ENCODE data around the gene RAD51B.

The RAD51B gene

GRCh38 chr14:67999705-68000384 lies 180.3 kb downstream of the RAD51B start:
- Histone ChIP-seq H3K9me3 (ENCODE audit: control insufficient read depth, insufficient read depth, low read depth, low read length) (no peaks in the 10 kb centered on the region), H3K36me3 (ENCODE audit: control insufficient read depth in 2 of 2, insufficient read depth in 1 of 2, low read length in 2 of 2) (no peaks in the 10 kb centered on the region), H3K4me3 (ENCODE audit: low read depth, low read length) (no peak overlapping the region), H3K4me1 (ENCODE audit: control insufficient read depth, insufficient read depth, low read length) (peaks cover 16% of the 10 kb centered on the region), H3K27ac (ENCODE audit: extremely low read depth, low read depth, low read length) (no peak overlapping the region)
- TF ChIP-seq ZNF510 (tag by site-specific recombination; IDR thresholded peaks at IDR 0.05; ENCODE audit: insufficient replicate concordance) (no peak), PRDM6 (tag by site-specific recombination; IDR thresholded peaks at IDR 0.05) (peak; percentile 57; the same call in 1 of the 2 replicates), FEZF1 (tag by site-specific recombination; IDR thresholded peaks at IDR 0.05) (peak; percentile 40; the same call in 1 of the 2 replicates), ZNF248 (tag by site-specific recombination; IDR thresholded peaks at IDR 0.05) (no peak), PATZ1 (tag by site-specific recombination; IDR thresholded peaks at IDR 0.05) (no peak), OSR2 (tag by site-specific recombination; IDR thresholded peaks at IDR 0.05) (no peak)
- POLR2A ChIA-PET, result no interaction called here
- CTCF ChIA-PET, result interaction anchor here (1.2 kb wide), 1 partner anchor 15 kb away, joined by 4 read pairs; no protein-coding TSS in a partner anchor

- H3K27ac ChIP-seq (ENCODE audit: extremely low read depth, low read depth, low read length), result no peak overlapping the region
- peaks cover 16% of the 10 kb centered on the region for H3K4me1 ChIP-seq (ENCODE audit: control insufficient read depth, insufficient read depth, low read length)
- no peaks in the 10 kb centered on the region for H3K36me3 ChIP-seq (ENCODE audit: control insufficient read depth in 2 of 2, insufficient read depth in 1 of 2, low read length in 2 of 2)
- POLR2A ChIA-PET, result interaction anchor here (1.0 kb wide), 1 partner anchor 792 kb away, joined by 13 read pairs; the partner anchor contains the start of gene ZFP36L1
- H3K4me3 ChIP-seq (ENCODE audit: low read depth, low read length), result no peak overlapping the region
- no peaks in the 10 kb centered on the region for H3K9me3 ChIP-seq (ENCODE audit: control insufficient read depth, insufficient read depth, low read depth, low read length)
- CTCF ChIA-PET, result interaction anchor here (0.6 kb wide), 1 partner anchor 30 kb away, joined by 3 read pairs; no protein-coding TSS in a partner anchor
- TF ChIP-seq ZNF133 (tag by site-specific recombination; IDR thresholded peaks at IDR 0.05) (no peak), ZNF624 (tag by site-specific recombination; IDR thresholded peaks at IDR 0.05) (no peak), ZNF561 (tag by site-specific recombination; IDR thresholded peaks at IDR 0.05; ENCODE audit: borderline replicate concordance) (no peak), ZNF211 (tag by site-specific recombination; IDR thresholded peaks at IDR 0.05; ENCODE audit: low read depth) (no peak), TRIM28 (IDR thresholded peaks at IDR 0.05; ENCODE audit: borderline replicate concordance, low read length) (no peak), GLI4 (tag by site-specific recombination; IDR thresholded peaks at IDR 0.05) (no peak), ZNF571 (tag by site-specific recombination; IDR thresholded peaks at IDR 0.05) (no peak), ZSCAN16 (tag by site-specific recombination; IDR thresholded peaks at IDR 0.05) (no peak), PRDM2 (tag by site-specific recombination; IDR thresholded peaks at IDR 0.05; ENCODE audit: borderline replicate concordance) (no peak), ZNF391 (tag by site-specific recombination; IDR thresholded peaks at IDR 0.05; ENCODE audit: borderline replicate concordance, low read depth) (no peak), KLF1 (tag by site-specific recombination; IDR thresholded peaks at IDR 0.05) (no peak), ZSCAN4 (tag by site-specific recombination; IDR thresholded peaks at IDR 0.05) (no peak), ZNF362 (tag by site-specific recombination; IDR thresholded peaks at IDR 0.05) (no peak), ZFHX2 (tag by site-specific recombination; conservative IDR thresholded peaks at IDR 0.05) (no peak), ZNF16 (tag by site-specific recombination; IDR thresholded peaks at IDR 0.05; ENCODE audit: low read depth) (no peak), ZNF791 (tag by site-specific recombination; IDR thresholded peaks at IDR 0.05) (no peak)
Measured at GRCh38 chr14:68000511-68000910, 180.9 kb downstream of the RAD51B start.

Data from HEK293 (cell line).